Measurements from ENCODE around the gene G6PD.
"Not testable (repeated sequence)": the region's sequence is repeated elsewhere in the genome, so short reads cannot be mapped to it uniquely, and the experiment has no call there.

G6PD gene

GRCh38 chrX:154547245-154548027 lies 790 bp upstream of the G6PD start, which contains the start of gene IKBKG:
IKBKG (plus strand) TSS chrX:154547620; CDS start chrX:154552003, 4,383 bp downstream.
- peak within 1 kb of the TSS; percentile 98 for H3K4me3 ChIP-seq (ENCODE audit: low read depth, low read length)
- TF ChIP-seq MYC (IDR thresholded peaks at IDR 0.05; ENCODE audit: low read depth, low read length): 0 out of 2 replicates have a peak, but pooled peaks have one; percentile 14
- TF ChIP-seq, protein P1, sequence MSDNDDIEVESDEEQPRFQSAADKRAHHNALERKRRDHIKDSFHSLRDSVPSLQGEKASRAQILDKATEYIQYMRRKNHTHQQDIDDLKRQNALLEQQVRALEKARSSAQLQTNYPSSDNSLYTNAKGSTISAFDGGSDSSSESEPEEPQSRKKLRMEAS (IDR thresholded peaks at IDR 0.05; ENCODE audit: low read depth, low read length): no peak
- peak; percentile 55 for TF ChIP-seq POLR2A (IDR thresholded peaks at IDR 0.05; ENCODE audit: extremely low read depth, insufficient read length)
- DNase-seq (ENCODE audit: low read depth): peak; percentile 91

GRCh38 chrX:154545673-154546274 lies 872 bp downstream of the G6PD start:
- TF ChIP-seq POLR2A (IDR thresholded peaks at IDR 0.05; ENCODE audit: extremely low read depth, insufficient read length) (no peak), MYC (IDR thresholded peaks at IDR 0.05; ENCODE audit: low read depth, low read length) (no peak)
- TF ChIP-seq, protein P1 (IDR thresholded peaks at IDR 0.05; ENCODE audit: low read depth, low read length): no peak
- TF ChIP-seq, protein P2, sequence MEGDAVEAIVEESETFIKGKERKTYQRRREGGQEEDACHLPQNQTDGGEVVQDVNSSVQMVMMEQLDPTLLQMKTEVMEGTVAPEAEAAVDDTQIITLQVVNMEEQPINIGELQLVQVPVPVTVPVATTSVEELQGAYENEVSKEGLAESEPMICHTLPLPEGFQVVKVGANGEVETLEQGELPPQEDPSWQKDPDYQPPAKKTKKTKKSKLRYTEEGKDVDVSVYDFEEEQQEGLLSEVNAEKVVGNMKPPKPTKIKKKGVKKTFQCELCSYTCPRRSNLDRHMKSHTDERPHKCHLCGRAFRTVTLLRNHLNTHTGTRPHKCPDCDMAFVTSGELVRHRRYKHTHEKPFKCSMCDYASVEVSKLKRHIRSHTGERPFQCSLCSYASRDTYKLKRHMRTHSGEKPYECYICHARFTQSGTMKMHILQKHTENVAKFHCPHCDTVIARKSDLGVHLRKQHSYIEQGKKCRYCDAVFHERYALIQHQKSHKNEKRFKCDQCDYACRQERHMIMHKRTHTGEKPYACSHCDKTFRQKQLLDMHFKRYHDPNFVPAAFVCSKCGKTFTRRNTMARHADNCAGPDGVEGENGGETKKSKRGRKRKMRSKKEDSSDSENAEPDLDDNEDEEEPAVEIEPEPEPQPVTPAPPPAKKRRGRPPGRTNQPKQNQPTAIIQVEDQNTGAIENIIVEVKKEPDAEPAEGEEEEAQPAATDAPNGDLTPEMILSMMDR (IDR thresholded peaks at IDR 0.05; ENCODE audit: low read depth, low read length): no peak
- H3K4me3 ChIP-seq (ENCODE audit: low read depth, low read length): peak overlapping the region; percentile 73
- DNase-seq (ENCODE audit: low read depth): no peak

GRCh38 chrX:154542723-154543424 lies 3.8 kb downstream of the G6PD start:
- peak; percentile 93 for DNase-seq (ENCODE audit: low read depth)
- TF ChIP-seq, protein P1 (IDR thresholded peaks at IDR 0.05; ENCODE audit: low read depth, low read length): peak; percentile 48
- peak; percentile 17; the same call in 1 of the 2 replicates for TF ChIP-seq MYC (IDR thresholded peaks at IDR 0.05; ENCODE audit: low read depth, low read length)
- TF ChIP-seq POLR2A (IDR thresholded peaks at IDR 0.05; ENCODE audit: extremely low read depth, insufficient read length): no peak
- peak overlapping the region; percentile 46 for H3K4me3 ChIP-seq (ENCODE audit: low read depth, low read length)

DNA sequence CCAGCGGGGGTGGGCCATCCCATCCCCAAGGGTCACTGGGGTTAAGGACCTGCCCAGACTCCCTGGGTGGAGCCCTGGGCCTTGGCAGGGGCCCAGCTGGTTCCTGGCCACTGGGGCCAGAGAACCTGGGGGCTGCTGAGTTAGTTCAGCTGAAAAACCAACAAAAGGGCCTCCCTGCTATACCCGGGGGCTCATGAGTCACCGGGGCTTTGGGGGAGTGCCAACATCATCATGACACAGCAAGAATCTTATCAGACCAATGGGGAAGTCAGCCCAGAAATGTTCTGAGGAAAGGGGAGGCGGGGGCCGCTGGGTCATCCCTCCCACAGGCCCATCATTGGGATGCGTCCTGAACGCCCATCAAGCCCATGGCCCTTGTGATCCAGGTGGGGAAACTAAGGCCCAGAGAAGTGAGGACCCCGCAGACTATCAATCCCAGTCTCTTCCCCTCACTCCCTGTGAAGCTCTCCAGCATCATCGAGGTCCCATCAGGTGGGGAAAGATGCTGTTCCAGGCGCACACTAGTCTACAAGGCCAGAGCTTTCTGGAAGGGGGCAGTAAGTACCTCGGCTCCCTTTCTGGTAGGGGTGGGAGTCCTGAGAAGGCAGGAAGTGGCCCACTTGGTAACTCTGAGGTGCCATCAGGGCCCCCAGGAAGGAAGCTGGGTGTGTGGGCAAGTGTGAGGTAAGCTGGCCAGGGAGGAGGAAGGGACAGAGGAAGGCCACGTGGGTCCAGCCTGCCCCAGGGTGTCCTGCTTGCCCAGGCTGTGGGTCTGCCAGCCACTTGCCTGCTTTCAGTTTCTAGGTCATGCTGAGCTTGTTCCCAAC lies 4.5 kb downstream of the G6PD start:
- peak overlapping the region; percentile 46 for H3K4me3 ChIP-seq (ENCODE audit: low read depth, low read length)
- TF ChIP-seq MYC (IDR thresholded peaks at IDR 0.05; ENCODE audit: low read depth, low read length) (peak; percentile 65; the same call in 1 of the 2 replicates), POLR2A (IDR thresholded peaks at IDR 0.05; ENCODE audit: extremely low read depth, insufficient read length) (no peak)
- TF ChIP-seq, protein P1 (IDR thresholded peaks at IDR 0.05; ENCODE audit: low read depth, low read length): peak; percentile 77
- peak; percentile 91 for DNase-seq (ENCODE audit: low read depth)

- DNase-seq (ENCODE audit: low read depth): no peak
- TF ChIP-seq, protein P2 (IDR thresholded peaks at IDR 0.05; ENCODE audit: low read depth, low read length): no peak
- TF ChIP-seq MYC (IDR thresholded peaks at IDR 0.05; ENCODE audit: low read depth, low read length) (no peak), POLR2A (IDR thresholded peaks at IDR 0.05; ENCODE audit: extremely low read depth, insufficient read length) (no peak)
- TF ChIP-seq, protein P1 (IDR thresholded peaks at IDR 0.05; ENCODE audit: low read depth, low read length): no peak
- H3K4me3 ChIP-seq (ENCODE audit: low read depth, low read length): no peak overlapping the region
These were observed 5.1 kb downstream of the G6PD start for GRCh38 chrX:154541589-154541895.

- DNase-seq (ENCODE audit: low read depth): no peak
- no peak overlapping the region for H3K4me3 ChIP-seq (ENCODE audit: low read depth, low read length)
- no peak for TF ChIP-seq MYC (IDR thresholded peaks at IDR 0.05; ENCODE audit: low read depth, low read length)
These were observed 5.6 kb downstream of the G6PD start for GRCh38 chrX:154540897-154541535.

DNA sequence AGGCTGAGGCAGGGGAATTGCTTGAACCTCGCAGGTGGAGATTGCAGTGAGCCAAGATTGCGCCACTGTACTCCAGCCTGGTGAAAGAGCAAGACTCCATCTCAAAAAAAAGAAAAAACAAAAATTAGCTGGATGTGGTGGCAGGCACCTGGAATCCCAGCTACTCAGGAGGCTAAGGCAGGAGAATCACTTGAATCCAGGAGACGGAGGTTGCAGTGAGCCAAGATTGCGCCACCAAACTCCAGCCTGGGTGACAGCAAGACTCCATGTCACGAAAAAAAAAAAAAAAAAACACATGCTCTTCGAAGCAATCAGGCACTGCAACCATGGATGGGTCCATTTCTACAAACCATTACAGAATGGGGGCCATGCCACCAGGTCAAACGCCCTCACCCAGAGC lies 6.3 kb downstream of the G6PD start:
- not testable (repeated sequence) for H3K4me3 ChIP-seq (ENCODE audit: low read depth, low read length); DNase-seq (ENCODE audit: low read depth)
